ENCODE results near the gene DOHH.

GRCh38 chr19:3537101-3537437 lies 36.6 kb upstream of the DOHH start:
- no peak for TF ChIP-seq CTCF (IDR thresholded peaks at IDR 0.05)
- no peak for TF ChIP-seq NPAS2 (CRISPR knock-in tag; IDR thresholded peaks at IDR 0.05; ENCODE audit: borderline replicate concordance)
- TF ChIP-seq BHLHE40 (IDR thresholded peaks at IDR 0.05; ENCODE audit: low read depth, low read length) = no peak
- TF ChIP-seq, protein P1, sequence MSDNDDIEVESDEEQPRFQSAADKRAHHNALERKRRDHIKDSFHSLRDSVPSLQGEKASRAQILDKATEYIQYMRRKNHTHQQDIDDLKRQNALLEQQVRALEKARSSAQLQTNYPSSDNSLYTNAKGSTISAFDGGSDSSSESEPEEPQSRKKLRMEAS (IDR thresholded peaks at IDR 0.05) = no peak
- no peak for TF ChIP-seq CHD4 (IDR thresholded peaks at IDR 0.05; ENCODE audit: borderline replicate concordance)
- TF ChIP-seq EP300 (IDR thresholded peaks at IDR 0.05) = no peak
- no peak; a peak in 1 of 5 replicates for TF ChIP-seq JUN (IDR thresholded peaks at IDR 0.05)
- TF ChIP-seq KDM5A (IDR thresholded peaks at IDR 0.05) = no peak
- no peak for TF ChIP-seq RCOR1 (IDR thresholded peaks at IDR 0.05; ENCODE audit: low read depth, low read length)
- no peak for TF ChIP-seq MAFK (IDR thresholded peaks at IDR 0.05; ENCODE audit: partially characterized antibody)

Measured in A549 (cell line).